Embryonic facial prominence (tissue), 1 donor: ENCODE data around the gene RBMXL3.
"Not testable (repeated sequence)": the region's sequence is repeated elsewhere in the genome, so short reads cannot be mapped to it uniquely, and the experiment has no call there.

Experiments
- DNase-seq: peaks from one replicate; pipeline ENCODE4 v3.0.0-alpha.2; 2016; ENCODE audit errors: extremely low spot score

The RBMXL3 gene

DNA sequence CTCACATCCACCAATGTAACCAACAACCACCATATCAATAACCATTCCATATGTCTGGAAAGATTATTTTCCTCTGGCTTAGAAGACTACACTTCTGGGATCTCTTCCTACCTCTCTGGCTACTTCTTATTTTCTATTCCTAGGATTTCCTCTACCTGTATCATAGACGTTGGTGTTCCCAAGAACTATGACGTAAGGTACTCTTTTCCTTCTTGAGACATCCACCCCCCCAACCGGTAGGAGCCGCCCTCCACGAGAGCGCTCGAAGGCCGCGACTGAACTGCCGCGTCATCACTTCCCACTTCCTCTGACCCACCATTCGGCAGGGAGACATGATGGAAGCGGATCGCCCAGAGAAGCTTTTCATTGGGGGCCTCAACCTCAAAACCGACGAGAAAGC, at the start of gene RBMXL3:
Gene RBMXL3 (plus strand): TSS at position 301 of the 400 bp plus-strand sequence. CDS start 32 bp downstream, at position 333.
- no peak for DNase-seq

GRCh38 chrX:115142057-115142456, 47.2 kb upstream of the RBMXL3 start:
- DNase-seq = no peak

DNA sequence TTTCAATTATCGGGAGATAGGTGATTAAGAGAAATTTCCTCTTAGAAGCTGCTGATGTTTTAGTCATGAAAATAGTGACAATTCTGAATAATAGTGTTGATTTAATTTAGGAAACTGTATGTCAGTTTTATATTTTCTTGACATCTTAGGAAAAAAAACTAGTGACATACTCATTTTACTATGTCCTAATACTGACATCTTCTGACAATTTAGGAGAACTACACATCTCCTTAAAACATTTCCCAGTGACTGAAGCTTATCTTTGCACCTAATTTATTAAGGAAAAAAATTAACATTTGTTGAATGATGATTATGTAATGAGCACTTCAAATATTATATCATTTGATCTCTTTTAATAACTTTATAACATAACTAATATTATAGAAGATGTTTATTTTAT, 42.0 kb upstream of the RBMXL3 start:
- DNase-seq = peak; percentile 7

DNA sequence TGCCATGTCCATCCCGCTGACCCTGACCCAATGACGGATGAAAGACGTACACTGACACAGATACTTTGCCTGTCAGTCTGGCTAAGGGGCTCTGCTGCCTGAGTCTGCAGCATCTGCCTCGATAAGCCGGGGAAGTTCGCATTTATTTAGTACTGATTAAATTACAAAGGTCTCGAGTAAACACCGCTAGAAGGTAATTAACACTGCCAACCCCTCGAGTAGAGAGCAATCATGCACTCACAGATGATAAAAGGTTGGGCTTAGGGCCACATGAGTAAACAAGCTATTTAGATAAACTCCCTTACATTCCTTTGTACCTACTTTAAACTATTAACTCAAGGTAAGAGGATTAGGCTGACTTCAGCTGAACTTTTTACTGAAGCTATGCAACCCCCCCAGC, 16.0 kb upstream of the RBMXL3 start:
- no peak for DNase-seq

GRCh38 chrX:115174548-115174947, 14.7 kb upstream of the RBMXL3 start:
- no peak for DNase-seq

DNA sequence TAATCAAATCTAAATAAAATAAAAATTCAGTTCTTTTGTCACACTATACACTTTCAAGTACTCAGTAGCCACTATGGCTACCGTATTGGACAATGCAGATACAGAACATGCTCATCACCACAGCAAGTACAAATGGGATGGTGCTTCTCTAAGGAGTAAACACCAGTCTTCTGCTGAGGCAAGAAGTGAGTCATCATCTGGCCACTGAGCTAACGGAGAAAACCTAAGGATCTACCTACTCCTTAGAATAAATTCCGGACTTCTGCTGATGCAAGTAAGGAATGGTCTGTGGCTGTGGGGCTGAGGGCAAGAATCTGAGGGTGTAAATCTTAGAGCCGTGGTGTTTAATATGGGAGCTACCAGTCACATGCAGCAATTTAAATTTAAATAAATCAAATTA, 11.3 kb upstream of the RBMXL3 start:
- no peak for DNase-seq

DNA sequence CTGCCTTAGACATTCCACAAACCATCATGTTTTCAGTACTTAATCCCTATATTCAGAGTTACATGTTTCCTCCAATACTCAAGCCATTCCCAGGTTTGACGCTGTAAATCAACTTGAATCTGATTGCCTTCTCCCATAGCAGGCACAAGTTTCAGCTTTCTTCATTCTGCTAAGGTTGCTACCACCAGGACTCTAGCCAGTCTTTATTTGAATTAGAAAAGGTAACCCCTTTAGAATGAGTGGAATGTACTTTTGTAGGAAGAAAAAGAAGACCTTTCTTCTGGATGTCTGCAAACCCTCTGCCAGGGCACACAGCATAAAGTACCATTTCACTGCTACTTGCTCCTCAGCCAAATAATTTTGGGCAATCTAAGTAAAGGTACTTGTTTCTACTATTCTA, 10.7 kb upstream of the RBMXL3 start:
- no peak for DNase-seq

- DNase-seq = no peak
These were observed 5.2 kb upstream of the RBMXL3 start for GRCh38 chrX:115183980-115184379.

GRCh38 chrX:115189646-115190635, 731 bp downstream of the RBMXL3 start:
- DNase-seq = no peak

DNA sequence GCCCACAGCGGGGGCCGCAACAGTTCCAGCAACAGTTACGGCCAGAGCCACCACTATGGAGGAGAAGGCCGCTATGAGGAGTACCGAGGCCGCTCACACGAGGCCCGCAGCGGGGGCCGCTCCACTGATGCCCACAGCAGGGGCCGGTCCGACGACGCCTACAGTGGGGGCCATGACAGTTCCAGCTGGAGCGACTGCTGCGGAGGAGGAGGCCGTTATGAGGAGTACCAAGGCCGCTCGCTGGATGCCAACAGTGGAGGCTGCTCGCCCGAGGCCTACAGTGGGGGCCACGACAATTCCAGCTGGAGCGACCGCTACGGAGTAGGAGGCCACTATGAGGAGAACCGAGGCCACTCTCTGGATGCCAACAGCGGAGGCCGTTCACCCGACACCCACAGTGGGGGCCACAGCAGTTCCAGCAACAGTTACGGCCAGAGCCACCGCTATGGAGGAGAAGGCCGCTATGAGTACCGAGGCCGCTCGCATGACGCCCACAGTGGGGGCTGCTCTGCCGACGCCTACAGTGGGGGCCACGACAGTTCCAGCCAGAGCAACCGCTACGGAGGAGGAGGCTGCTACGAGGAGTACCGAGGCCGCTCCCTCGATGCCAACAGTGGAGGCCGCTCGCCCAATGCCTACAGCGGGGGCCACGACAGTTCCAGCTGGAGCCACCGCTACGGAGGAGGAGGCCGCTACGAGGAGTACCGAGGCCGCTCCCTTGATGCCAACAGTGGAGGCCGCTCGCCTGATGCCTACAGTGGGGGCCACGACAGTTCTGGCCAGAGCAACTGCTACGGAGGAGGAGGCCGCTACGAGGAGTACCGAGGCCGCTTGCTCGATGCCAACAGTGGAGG, 1.7 kb downstream of the RBMXL3 start:
- DNase-seq = no peak

- no peak for DNase-seq
These were observed 2.5 kb downstream of the RBMXL3 start for GRCh38 chrX:115191490-115192243.

DNA sequence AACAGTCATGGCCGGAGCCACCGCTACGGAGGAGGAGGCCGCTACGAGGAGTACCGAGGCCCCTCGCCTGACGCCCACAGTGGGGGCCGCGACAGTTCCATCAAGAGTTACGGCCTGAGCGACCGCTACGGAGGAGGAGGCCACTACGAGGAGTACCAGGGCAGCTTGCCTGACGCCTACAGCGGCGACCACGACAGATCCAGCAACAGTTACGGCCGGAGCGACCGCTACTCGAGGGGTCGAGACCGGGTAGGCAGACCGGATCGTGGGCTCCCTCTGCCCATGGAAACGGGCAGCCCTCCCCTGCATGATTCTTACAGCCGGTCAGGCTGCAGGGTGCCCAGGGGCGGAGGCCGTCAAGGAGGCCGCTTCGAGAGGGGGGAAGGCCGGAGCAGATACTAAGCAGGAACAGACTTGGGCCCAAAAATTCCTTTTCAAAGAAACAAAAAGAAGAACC, 3.1 kb downstream of the RBMXL3 start:
- no peak for DNase-seq

DNA sequence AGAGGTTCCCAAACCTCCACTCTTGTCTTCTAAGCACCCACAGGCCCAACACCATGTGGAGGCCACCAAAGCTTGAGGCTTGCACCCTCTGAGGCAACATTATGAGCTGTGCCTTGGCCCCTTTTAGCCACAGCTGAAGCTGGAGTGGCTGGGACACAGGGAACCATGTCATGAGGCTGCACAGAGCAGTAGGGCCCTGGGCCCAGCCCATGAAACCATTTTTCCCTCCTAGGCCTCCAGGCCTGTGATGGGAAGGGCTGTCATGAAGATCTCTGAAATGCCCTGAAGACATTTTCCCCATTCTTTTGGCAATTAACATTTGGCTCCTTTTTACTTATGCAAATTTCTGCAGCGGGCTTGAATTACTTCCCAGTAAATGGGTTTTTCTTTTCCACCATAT, 14.8 kb downstream of the RBMXL3 start:
- no peak for DNase-seq

GRCh38 chrX:115209547-115209946, 20.3 kb downstream of the RBMXL3 start:
- not testable (repeated sequence) for DNase-seq

DNA sequence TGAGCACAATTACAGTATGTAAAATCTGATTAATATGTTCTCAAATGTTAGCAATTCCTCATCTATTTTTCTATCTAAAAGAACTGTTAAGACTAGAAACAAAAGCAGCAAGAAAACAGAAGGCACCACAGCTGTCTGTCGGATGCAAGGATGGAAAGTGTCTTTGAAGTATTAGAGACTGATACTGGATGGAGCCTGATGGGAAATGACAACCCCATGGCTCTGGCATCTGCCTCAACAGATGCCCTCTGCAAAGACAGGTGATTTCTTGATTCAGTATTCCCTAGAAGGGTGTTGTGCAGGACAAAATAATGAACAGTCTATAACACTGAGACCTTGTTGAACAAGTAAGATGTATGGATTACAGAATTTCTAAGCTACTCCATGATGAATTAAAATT, 24.9 kb downstream of the RBMXL3 start:
- no peak for DNase-seq

- no peak for DNase-seq
These were observed 25.4 kb downstream of the RBMXL3 start for GRCh38 chrX:115214605-115215004.

GRCh38 chrX:115217346-115217745, 28.1 kb downstream of the RBMXL3 start:
- not testable (repeated sequence) for DNase-seq

- no peak for DNase-seq
These were observed 37.7 kb downstream of the RBMXL3 start for GRCh38 chrX:115226929-115227328.

DNA sequence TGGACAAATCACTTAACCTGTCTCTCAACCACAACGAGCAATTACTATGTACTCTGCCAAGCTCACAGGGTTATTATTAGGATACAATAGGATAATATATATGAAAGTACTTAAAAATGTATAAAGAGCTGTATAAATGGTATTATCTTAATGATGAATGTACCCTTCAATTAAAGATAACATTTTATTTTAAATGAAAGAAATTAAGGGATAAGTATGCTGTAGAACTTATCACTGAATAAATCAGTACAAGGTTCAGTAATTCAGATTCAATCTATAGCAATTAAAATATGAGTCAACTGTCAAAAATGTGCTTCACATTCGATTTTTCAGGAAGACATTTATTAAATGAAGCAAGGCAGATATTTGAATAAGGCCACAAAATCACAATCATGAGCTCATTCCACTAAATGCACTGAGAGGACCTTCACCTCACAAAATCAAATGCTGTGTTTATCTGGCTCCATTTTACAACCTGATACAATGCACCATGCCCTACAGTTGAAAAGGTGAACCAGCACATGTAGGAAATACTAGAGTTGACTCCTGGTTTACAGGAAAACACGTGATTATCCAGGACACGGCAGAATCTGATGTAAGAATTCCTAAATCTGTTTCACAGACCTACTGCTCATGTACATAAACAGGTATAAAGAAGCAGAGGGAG, 40.3 kb downstream of the RBMXL3 start:
- no peak for DNase-seq

DNA sequence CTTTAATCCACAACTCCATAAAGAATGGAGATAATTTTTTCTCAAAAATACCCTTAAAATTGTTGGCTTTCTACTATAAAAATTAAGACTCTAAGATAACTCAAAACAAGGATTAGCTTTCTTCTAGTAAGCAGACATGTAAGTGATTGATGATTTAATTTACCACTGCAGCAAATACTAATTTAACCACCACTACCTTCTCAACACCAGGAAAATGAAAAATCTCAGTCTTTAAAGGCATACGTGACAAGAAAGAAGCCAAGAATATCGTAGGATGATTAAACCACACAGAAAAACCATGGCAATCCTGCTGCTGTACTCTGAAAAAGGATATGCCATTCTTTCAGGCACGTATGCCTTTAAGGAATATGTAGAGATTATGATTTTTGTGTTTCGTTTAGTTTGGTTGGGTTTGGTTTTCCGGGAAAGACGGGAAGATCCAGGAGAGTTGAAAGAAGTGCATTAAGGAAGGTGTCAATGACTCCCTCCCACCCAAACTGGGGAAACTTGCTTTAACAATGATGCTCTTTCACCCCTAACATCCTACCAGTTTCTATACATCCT, 43.8 kb downstream of the RBMXL3 start:
- DNase-seq = no peak
